HepG2 (cell line): ENCODE results near the gene TNFAIP8L1. TPM values are rescaled to one million over a fixed set of nuclear protein-coding genes. Genes with fewer than 3 reads are reported as not detected.

Experiments used
- ATAC-seq: fragments of 200-7000 bp; cut with Tn5 transposase; 3 replicates; pipeline ENCODE4 v1.9.1; 2020; ENCODE audit warnings: mild to moderate bottlenecking, moderate library complexity
- BruUV-seq: library from RNA; stranded (reverse); fragments of 400-500 nt; replicated peaks from 2 replicates; lab custom pipeline; 2021; lab: Mats Ljungman, UMichigan
- CTCF ChIA-PET: fragments of 300-600 bp; formaldehyde crosslinking; extraction: SDS; loops from one replicate; lab custom pipeline; 2021; ENCODE audit warnings: low total read pairs, inconsistent platforms, low intra/inter-chr PET ratio; lab: Yijun Ruan, JAX
- POLR2A ChIA-PET: fragments of 350-600 bp; sonication (Branson Sonifier 250); formaldehyde crosslinking; loops from one replicate; lab custom pipeline; 2020; ENCODE audit warnings: antibody characterized with exemption, inconsistent platforms; lab: Yijun Ruan, JAX
- DNase-seq: peaks from one replicate; pipeline ENCODE4 v3.0.0-alpha.2; 2015; ENCODE audit warnings: low spot score
- FAIRE-seq: peaks from 3 replicates; lab custom pipeline; 2011; peaks lifted over from hg19 to GRCh38; lab: Jason Lieb, UNC
- H2AFZ ChIP-seq: one replicate; pipeline ENCODE4 v1.6.1; 2011; ENCODE audit warnings: low read length, inconsistent platforms
- H3K27ac ChIP-seq: fragments of 300-600 bp; 3 replicates; pipeline ENCODE4 v1.8.0; 2011; ENCODE audit warnings: mixed run types, mild to moderate bottlenecking, mixed read lengths, low read length, inconsistent platforms; ENCODE audit not compliant: insufficient read depth; ENCODE audit errors: extremely low read length
- H3K27me3 ChIP-seq, 2 experiments: fragments of 200-600 bp in 1 of 2; 2 replicates in 1 of 2; 3 replicates in 1 of 2; pipeline versions ENCODE4 v1.6.0 to v1.8.0; 2011; ENCODE audit warnings: low read length in 2 of 2, mild to moderate bottlenecking in 2 of 2, moderate library complexity in 2 of 2, inconsistent platforms in 1 of 2; ENCODE audit not compliant: insufficient read depth in 2 of 2, control insufficient read depth in 1 of 2
- H3K36me3 ChIP-seq, 2 experiments: fragments of 200-600 bp in 1 of 2; replicated peaks in 1 of 2; 2 replicates in 1 of 2; 3 replicates in 1 of 2; pipeline versions ENCODE4 v1.5.1 to v1.8.0; 2011; ENCODE audit warnings: low read length in 2 of 2, inconsistent platforms in 1 of 2; ENCODE audit not compliant: insufficient read depth in 2 of 2, control insufficient read depth in 1 of 2
- H3K4me1 ChIP-seq: 2 replicates; pipeline ENCODE4 v1.5.1; 2012; ENCODE audit warnings: low read length, inconsistent platforms; ENCODE audit not compliant: insufficient read depth
- H3K4me2 ChIP-seq: 2 replicates; pipeline ENCODE4 v1.6.0; 2011; ENCODE audit warnings: low read depth, low read length, inconsistent platforms
- H3K4me3 ChIP-seq, 3 experiments: fragments of 200-600 bp in 1 of 3; sonication (generic), shearing (Covaris generic) in 1 of 3; replicated peaks in 1 of 3; 2 replicates each; pipeline ENCODE4 v1.5.1; 2011 to 2016; ENCODE audit warnings: low read length in 3 of 3, inconsistent platforms in 2 of 3, low read depth in 2 of 3, mild to moderate bottlenecking in 2 of 3, control low read depth in 1 of 3, mixed read lengths in 1 of 3; ENCODE audit not compliant: insufficient read depth in 1 of 3
- H3K79me2 ChIP-seq: one replicate; pipeline ENCODE4 v1.6.1; 2011; ENCODE audit warnings: low read length, inconsistent platforms; ENCODE audit not compliant: insufficient read depth
- H3K9ac ChIP-seq: 2 replicates; pipeline ENCODE4 v1.6.0; 2011; ENCODE audit warnings: mild to moderate bottlenecking, low read depth, low read length, inconsistent platforms; ENCODE audit not compliant: insufficient read depth
- H3K9me3 ChIP-seq: 2 replicates; pipeline ENCODE4 v1.5.1; 2012; ENCODE audit warnings: mild to moderate bottlenecking, low read length
- H4K20me1 ChIP-seq: 2 replicates; pipeline ENCODE4 v1.6.0; 2011; ENCODE audit warnings: inconsistent platforms, mild to moderate bottlenecking, low read length, moderate library complexity; ENCODE audit not compliant: insufficient read depth
- ARID2 ChIP-seq: sonication (generic); formaldehyde crosslinking; IDR thresholded peaks from 2 replicates; pipeline ENCODE4 v1.8.1; 2022; ENCODE audit warnings: mild to moderate bottlenecking, missing genetic modification reagents, borderline replicate concordance
- ETV6 ChIP-seq: sonication (generic); formaldehyde crosslinking; conservative IDR thresholded peaks from 2 replicates; pipeline ENCODE4 v1.4.0; 2020; ENCODE audit warnings: missing genetic modification reagents
- FOXC1 ChIP-seq: sonication (generic); formaldehyde crosslinking; IDR thresholded peaks from 2 replicates; pipeline ENCODE4 v1.8.0; 2022; ENCODE audit warnings: mild to moderate bottlenecking, missing genetic modification reagents, borderline replicate concordance
- FOXM1 ChIP-seq: sonication (generic); formaldehyde crosslinking; IDR thresholded peaks from 2 replicates; pipeline ENCODE4 v1.5.0; 2020; ENCODE audit warnings: missing genetic modification reagents
- KLF15 ChIP-seq: sonication (generic); formaldehyde crosslinking; IDR thresholded peaks from 2 replicates; pipeline ENCODE4 v1.8.1; 2023; ENCODE audit warnings: borderline replicate concordance, mild to moderate bottlenecking, inconsistent platforms, missing genetic modification reagents, mixed read lengths
- NFIC ChIP-seq: IDR thresholded peaks from 2 replicates; pipeline ENCODE4 v1.6.1; 2012; ENCODE audit warnings: mild to moderate bottlenecking, low read length, inconsistent platforms
- NR2F6 ChIP-seq, 2 experiments: IDR thresholded peaks; 2 replicates each; pipeline ENCODE4 v1.6.1; 2016; ENCODE audit warnings: antibody characterized with exemption in 1 of 2, mild to moderate bottlenecking in 1 of 2
- PHB2 ChIP-seq: fragments of 450-650 bp; IDR thresholded peaks from 2 replicates; pipeline ENCODE4 v1.6.1; 2018; ENCODE audit not compliant: partially characterized antibody
- PRMT3 ChIP-seq: sonication (generic); formaldehyde crosslinking; IDR thresholded peaks from 2 replicates; pipeline ENCODE4 v1.8.1; 2022; ENCODE audit warnings: low read depth, mild to moderate bottlenecking, moderate library complexity, missing genetic modification reagents, borderline replicate concordance
- SKI ChIP-seq: fragments of 450-650 bp; IDR thresholded peaks from one replicate; pipeline ENCODE4 v1.6.1; 2018; ENCODE audit warnings: mild to moderate bottlenecking; ENCODE audit not compliant: partially characterized antibody
- TOPORS ChIP-seq: sonication (generic); formaldehyde crosslinking; IDR thresholded peaks from 2 replicates; pipeline ENCODE4 v1.8.0; 2023; ENCODE audit warnings: mild to moderate bottlenecking, missing genetic modification reagents
- TSC22D2 ChIP-seq: sonication (generic); formaldehyde crosslinking; IDR thresholded peaks from 2 replicates; pipeline ENCODE4 v1.5.1; 2020; ENCODE audit warnings: missing genetic modification reagents, mild to moderate bottlenecking, borderline replicate concordance
- WIZ ChIP-seq: sonication (generic); formaldehyde crosslinking; IDR thresholded peaks from 2 replicates; pipeline ENCODE4 v1.5.1; 2020; ENCODE audit warnings: mild to moderate bottlenecking, missing genetic modification reagents
- ZBTB7B ChIP-seq: sonication (generic); formaldehyde crosslinking; IDR thresholded peaks from 2 replicates; pipeline ENCODE4 v1.4.0; 2020; ENCODE audit warnings: missing genetic modification reagents
- ZNF136 ChIP-seq: sonication (generic); formaldehyde crosslinking; IDR thresholded peaks from 2 replicates; pipeline ENCODE4 v1.8.1; 2022; ENCODE audit warnings: low read depth, mild to moderate bottlenecking, moderate library complexity, missing genetic modification reagents
- ZNF160 ChIP-seq: sonication (generic); formaldehyde crosslinking; IDR thresholded peaks from 2 replicates; pipeline ENCODE4 v1.8.0; 2022; ENCODE audit warnings: mild to moderate bottlenecking, inconsistent platforms, missing genetic modification reagents
- WGBS: methylation state at CpG from one replicate; pipeline ENCODE4 v1.1.6; 2017; ENCODE audit warnings: low lambda C conversion rate; 5-methylcytosine and 5-hydroxymethylcytosine counted together
- in situ Hi-C: cut with HindIII; loops from 2 replicates; pipeline ENCODE4 v1.10.0; 2017; ENCODE audit warnings: low pct_unique_long_range_greater_than_20kb; ENCODE audit not compliant: extremely low pct_ligation_motif_present
- intact Hi-C: fragments of 100-400 bp; cut with micrococcal nuclease; formaldehyde crosslinking; loops from one replicate; pipeline ENCODE4 v1.10.0; 2022; ENCODE audit not compliant: unreplicated experiment
- polyA plus RNA-seq, 8 experiments: library from polyadenylated mRNA; depleted of rRNA in 3 of 8; stranded (reverse) in 7 of 8; unstranded in 1 of 8; fragments of >200 nt; fragmentation: Illumina TruSeq in 4 of 8; extraction: Trizol in 4 of 8; gene quantifications; 2 replicates each; pipeline versions ENCODE4 v1.2.1 to v1.2.3, GENCODE V29; 2011 to 2016; ENCODE audit warnings: low read depth in 4 of 8, missing spikeins in 1 of 8, mixed read lengths in 1 of 8; ENCODE audit not compliant: insufficient read depth in 1 of 8
- total RNA-seq, 5 experiments: library from RNA; depleted of rRNA; stranded (reverse); fragments of >200 nt; fragmentation: Illumina TruSeq; extraction: Trizol; gene quantifications; 2 replicates each; pipeline ENCODE4 v1.2.3, GENCODE V29; 2016; ENCODE audit warnings: low read depth in 1 of 5
- TF ChIP-seq, protein P1 (sequence below): sonication (generic); formaldehyde crosslinking; IDR thresholded peaks from 2 replicates; pipeline ENCODE4 v1.8.0; 2022; ENCODE audit warnings: mild to moderate bottlenecking, missing genetic modification reagents; ENCODE audit not compliant: insufficient replicate concordance

TNFAIP8L1 gene
- total and polyA plus RNA-seq, 2 of the 13 experiments (the other 11 are each of a cell fraction or from before 2014, with no cell fraction given), result 13.4 to 21.4 TPM

GRCh38 chr19:4591320-4591719 lies 48.0 kb upstream of the TNFAIP8L1 start:
- Histone ChIP-seq H3K4me1 (peaks cover 58% of the 10 kb centered on the region), H2AFZ (no peak overlapping the region), H3K27me3 (peaks cover 1 to 7% of the 10 kb centered on the region in 2 experiments; a peak in 2 of 5 replicates), H4K20me1 (no peaks in the 10 kb centered on the region), H3K79me2 (no peaks in the 10 kb centered on the region), H3K9ac (no peak overlapping the region), H3K9me3 (no peaks in the 10 kb centered on the region), H3K27ac (no peak overlapping the region), H3K36me3 (no peaks in the 10 kb centered on the region), H3K4me2 (no peak overlapping the region), H3K4me3 (no peak overlapping the region)
- intact Hi-C loops, result no loop called here
- ATAC-seq (no peak), FAIRE-seq (no peak), DNase-seq (no peak)
- no TSS peak for BruUV-seq
- TF ChIP-seq ZNF136 (CRISPR knock-in tag) (no peak), NFIC (no peak), TOPORS (CRISPR knock-in tag) (no peak), ZBTB7B (CRISPR knock-in tag) (no peak), ARID2 (no peak), ETV6 (no peak), SKI (no peak), FOXC1 (CRISPR knock-in tag) (no peak), PHB2 (no peak), KLF15 (no peak), PRMT3 (CRISPR knock-in tag) (no peak), FOXM1 (CRISPR knock-in tag) (no peak), TSC22D2 (CRISPR knock-in tag) (no peak), WIZ (CRISPR knock-in tag) (no peak), ZNF160 (CRISPR knock-in tag) (no peak), NR2F6 (IDR thresholded peaks at IDR 0.05) (no peak), NR2F6 (CRISPR knock-in tag; IDR thresholded peaks at IDR 0.05) (no peak)
- TF ChIP-seq, protein P1, sequence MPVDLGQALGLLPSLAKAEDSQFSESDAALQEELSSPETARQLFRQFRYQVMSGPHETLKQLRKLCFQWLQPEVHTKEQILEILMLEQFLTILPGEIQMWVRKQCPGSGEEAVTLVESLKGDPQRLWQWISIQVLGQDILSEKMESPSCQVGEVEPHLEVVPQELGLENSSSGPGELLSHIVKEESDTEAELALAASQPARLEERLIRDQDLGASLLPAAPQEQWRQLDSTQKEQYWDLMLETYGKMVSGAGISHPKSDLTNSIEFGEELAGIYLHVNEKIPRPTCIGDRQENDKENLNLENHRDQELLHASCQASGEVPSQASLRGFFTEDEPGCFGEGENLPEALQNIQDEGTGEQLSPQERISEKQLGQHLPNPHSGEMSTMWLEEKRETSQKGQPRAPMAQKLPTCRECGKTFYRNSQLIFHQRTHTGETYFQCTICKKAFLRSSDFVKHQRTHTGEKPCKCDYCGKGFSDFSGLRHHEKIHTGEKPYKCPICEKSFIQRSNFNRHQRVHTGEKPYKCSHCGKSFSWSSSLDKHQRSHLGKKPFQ, result no peak
- CTCF ChIA-PET, result interaction anchor here (1.0 kb wide), 1 partner anchor 45 kb away, joined by 3 read pairs; no protein-coding TSS in a partner anchor
- 25% methylated on average over 6 of the region's 6 CpGs for WGBS
- POLR2A ChIA-PET, result no interaction called here
- in situ Hi-C loops, result no loop called here
